Adrenal gland (tissue), 5 donors: ENCODE data around the gene CCL11.

Experiments
- CTCF ChIP-seq, 6 experiments: fragments of 450-650 bp in 4 of 6; fragments of 200-600 bp in 2 of 6; sonication (generic) in 1 of 6; IDR thresholded peaks; 1 replicate in 5 of 6; 2 replicates in 1 of 6; pipeline versions ENCODE4 v1.5.1 to v1.8.0; 2016 to 2021; ENCODE audit warnings: antibody characterized with exemption in 6 of 6, mild to moderate bottlenecking in 2 of 6, moderate library complexity in 1 of 6
- POLR2A ChIP-seq, 2 donors: fragments of 450-650 bp; IDR thresholded peaks; one replicate each; pipeline ENCODE4 v1.6.1; 2017; ENCODE audit warnings: antibody characterized with exemption in 2 of 2, mild to moderate bottlenecking in 2 of 2, moderate library complexity in 1 of 2
- donor health status: DM: no; HTN: no; CAD: no.

- TF ChIP-seq CTCF (IDR thresholded peaks at IDR 0.05) = no peak
- TF ChIP-seq POLR2A (IDR thresholded peaks at IDR 0.05) = no peak
Observed at GRCh38 chr17:34251186-34251585, 34.4 kb upstream of the CCL11 start.
